ENCODE measurements around the gene TMA7B.

DNA sequence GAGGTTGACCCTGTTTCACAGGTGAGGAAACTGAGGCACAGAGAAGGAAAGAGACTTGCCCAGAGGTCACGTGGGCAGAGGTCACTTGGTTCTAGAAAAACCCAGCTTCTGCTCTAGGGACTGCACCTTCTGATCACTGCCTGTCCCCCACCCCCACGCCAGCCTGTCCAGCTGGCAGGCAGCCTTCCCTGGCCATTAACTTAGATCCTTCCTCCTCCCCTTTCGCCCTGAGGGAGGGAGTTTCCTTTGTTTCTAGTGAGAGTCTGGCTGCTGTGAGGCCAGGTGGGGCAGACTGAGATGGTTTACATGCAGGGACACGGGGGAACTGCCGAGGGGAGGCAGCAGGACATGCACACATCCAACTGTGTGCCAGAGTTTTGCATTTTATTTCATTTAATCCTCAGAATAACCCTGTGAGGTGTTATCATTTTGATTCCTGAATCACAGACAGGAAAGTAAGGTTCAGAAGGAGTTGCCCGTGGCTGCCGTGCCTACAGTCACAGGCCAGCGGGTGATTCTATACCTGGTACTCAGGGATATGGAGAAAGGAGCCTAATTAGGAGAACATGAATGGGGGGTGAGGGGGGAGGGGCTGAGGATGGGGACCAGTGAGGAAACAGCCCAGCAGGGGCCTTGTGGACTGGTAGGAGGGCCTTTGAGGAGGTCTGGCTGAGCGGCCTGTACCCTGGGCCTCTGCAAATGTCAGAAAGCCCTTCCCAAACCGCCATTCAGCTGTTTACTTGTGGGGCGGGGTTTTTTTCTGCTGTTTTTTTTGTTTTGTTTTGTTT is 37.9 kb downstream of the TMA7B start:
- TF ChIP-seq CTCF (IDR thresholded peaks at IDR 0.05): no peak
- no peak for TF ChIP-seq POLR2AphosphoS5 (IDR thresholded peaks at IDR 0.05; ENCODE audit: insufficient read depth in 1 of 2, low read depth in 1 of 2)
